Ovary (tissue), 3 donors: ENCODE measurements around the gene NOVA2.

Experiments
- CTCF ChIP-seq, 3 donors: fragments of 450-650 bp in 2 of 3; fragments of 200-600 bp in 1 of 3; IDR thresholded peaks; one replicate each; pipeline versions ENCODE4 v1.5.1 to v1.8.0; 2016 to 2022; ENCODE audit warnings: antibody characterized with exemption in 3 of 3, mild to moderate bottlenecking in 1 of 3
- POLR2A ChIP-seq: fragments of 450-650 bp; IDR thresholded peaks from one replicate; pipeline ENCODE4 v1.6.1; 2017; ENCODE audit warnings: antibody characterized with exemption, mild to moderate bottlenecking, moderate library complexity
- donor health status: DM: no; HTN: no; CAD: no.

GRCh38 chr19:45947926-45948325 lies 25.7 kb downstream of the NOVA2 start:
- no peak for TF ChIP-seq POLR2A
- no peak for TF ChIP-seq CTCF (IDR thresholded peaks at IDR 0.05)
